EL (cell line): Measurements from ENCODE around the gene ZSCAN4.

ENCODE experiments used
- DNase-seq: peaks from one replicate; pipeline ENCODE4 v3.0.0-alpha.2; 2016

Gene ZSCAN4, protein sequence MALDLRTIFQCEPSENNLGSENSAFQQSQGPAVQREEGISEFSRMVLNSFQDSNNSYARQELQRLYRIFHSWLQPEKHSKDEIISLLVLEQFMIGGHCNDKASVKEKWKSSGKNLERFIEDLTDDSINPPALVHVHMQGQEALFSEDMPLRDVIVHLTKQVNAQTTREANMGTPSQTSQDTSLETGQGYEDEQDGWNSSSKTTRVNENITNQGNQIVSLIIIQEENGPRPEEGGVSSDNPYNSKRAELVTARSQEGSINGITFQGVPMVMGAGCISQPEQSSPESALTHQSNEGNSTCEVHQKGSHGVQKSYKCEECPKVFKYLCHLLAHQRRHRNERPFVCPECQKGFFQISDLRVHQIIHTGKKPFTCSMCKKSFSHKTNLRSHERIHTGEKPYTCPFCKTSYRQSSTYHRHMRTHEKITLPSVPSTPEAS

DNA sequence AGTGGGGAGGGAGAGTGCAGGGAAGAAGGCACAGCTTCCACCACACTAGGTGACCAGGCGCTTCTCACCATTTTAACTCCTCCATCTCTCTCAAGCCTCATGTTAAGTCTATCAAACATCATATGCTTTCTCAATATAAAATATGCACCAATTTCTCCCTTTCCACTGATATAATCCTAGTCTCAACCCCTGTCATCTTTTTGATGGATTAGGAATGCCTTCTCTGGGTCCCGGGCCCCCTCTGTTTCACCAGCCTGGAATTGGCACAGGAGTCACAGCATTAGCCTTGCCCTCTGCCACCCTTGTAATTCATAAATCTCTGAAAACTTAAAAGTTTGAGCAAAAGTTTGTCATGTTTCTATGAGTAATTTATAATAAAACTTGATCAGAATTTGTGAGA lies at the start of gene ZSCAN4:
TSS of gene ZSCAN4 (plus strand) at position 301 of the 400 bp plus-strand sequence. CDS start 7,211 bp downstream, outside the sequence.
- no peak for DNase-seq

DNA sequence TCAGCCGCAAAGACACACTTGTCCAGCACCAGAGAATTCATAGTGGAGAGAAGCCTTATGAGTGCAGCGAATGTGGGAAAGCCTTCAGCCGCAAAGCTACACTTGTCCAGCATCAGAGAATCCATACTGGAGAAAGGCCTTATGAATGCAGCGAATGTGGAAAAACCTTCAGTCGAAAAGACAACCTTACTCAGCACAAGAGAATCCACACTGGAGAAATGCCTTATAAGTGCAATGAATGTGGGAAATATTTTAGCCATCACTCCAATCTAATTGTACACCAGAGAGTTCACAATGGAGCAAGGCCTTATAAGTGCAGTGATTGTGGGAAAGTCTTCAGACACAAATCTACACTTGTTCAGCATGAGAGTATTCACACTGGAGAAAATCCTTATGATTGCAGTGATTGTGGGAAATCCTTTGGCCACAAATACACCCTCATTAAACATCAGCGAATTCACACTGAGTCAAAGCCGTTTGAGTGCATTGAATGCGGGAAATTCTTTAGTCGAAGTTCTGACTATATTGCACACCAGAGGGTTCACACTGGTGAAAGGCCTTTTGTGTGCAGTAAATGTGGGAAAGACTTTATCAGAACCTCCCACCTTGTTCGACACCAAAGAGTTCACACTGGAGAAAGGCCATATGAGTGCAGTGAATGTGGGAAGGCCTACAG lies 47.9 kb upstream of the ZSCAN4 start:
- DNase-seq, result no peak

DNA sequence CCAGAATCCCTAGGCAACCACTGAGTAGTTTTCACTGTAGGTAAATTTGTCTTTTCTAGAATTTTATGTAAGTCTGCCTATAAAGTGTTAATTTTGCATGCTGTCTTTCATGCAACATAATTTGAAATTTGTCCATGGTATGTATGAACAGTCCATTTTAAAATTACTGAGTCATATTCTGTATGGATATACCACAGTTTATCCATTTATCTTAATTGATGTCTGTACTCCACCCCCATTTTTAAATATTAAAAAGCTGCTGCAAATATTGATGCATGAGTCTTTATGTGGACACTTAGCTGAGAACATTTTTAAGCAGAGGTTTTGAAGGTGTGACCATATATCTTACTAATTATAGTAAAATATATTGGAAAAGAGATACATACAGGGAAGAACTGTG lies 45.6 kb upstream of the ZSCAN4 start:
- DNase-seq, result no peak

DNA sequence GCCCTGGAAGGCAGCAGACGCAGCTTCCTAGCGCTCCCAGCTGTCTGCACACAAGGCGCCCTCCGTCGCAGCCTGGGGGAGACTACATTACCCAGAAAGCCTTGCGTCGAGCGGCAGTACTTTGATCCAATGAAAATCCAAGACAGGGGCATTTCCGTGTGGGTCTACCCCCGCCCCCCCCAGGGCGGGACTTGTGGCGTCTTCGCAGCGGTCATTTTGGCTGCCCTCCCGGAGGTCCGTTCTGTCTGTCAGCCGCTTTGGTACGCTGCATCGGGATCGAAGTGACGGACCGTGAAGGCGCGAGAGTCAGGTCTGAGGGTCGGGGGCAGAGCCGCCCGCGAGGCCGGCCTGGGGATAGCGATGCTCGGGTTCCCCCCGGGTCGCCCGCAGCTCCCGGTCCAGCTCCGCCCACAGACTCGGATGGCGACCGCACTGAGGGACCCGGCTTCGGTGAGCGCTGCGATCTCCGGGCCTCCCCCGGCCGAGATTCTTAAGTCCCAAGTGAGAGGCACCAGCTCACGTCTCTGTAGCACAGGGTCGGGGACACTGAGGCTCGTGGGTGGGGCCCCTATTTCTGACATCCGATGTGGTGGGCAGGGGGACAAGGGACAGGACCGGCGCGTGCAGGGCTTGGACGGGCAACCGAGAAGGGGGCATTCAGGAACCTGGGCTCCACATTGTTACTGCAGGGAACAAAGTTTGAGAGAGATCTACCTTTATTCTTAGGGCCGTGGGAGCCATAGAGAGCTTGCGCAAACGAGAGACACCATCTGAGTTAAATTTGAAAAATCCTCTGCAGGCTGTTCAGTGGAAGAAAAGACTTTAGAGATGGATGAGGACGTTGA lies 35.5 kb upstream of the ZSCAN4 start, which contains the start of gene ZNF211:
TSS of gene ZNF211 (plus strand) at position 182 of the 845 bp plus-strand sequence. CDS start at position 361, 179 bp downstream.
- peak; percentile 95 for DNase-seq

DNA sequence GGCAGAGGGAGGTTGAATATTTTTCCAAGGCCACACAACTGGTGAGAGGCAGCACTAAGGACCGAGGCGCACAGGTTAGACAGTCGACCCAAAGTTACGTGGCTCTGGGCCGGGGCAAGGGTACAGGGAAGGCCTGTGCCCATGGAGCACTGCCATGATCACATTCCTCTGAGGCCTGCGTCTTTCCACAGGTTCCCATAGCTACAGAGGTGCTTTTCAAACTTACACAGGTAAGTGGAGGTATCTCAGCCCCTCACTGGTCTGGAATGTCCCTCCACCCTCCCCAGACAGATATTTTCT lies 35.0 kb upstream of the ZSCAN4 start:
- DNase-seq, result no peak

DNA sequence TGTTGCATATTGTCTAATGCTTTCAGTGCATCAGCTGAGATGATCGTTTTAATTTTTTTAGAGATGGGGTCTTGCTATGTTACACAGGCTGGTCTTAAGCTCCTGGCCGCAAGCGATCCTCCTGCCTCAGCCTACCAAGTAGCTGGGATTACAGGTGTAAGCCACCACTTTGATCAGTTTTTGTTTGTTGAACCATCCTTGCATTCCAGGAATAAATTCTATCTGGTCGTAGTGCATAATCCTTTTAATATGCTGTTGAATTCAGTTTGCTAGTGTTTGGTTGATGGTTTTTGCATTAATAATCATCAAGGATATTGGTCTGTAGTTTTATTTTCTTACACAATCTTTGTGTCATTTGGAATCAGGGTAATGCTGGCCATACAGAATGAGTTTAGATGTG lies 31.4 kb upstream of the ZSCAN4 start:
- no peak for DNase-seq

DNA sequence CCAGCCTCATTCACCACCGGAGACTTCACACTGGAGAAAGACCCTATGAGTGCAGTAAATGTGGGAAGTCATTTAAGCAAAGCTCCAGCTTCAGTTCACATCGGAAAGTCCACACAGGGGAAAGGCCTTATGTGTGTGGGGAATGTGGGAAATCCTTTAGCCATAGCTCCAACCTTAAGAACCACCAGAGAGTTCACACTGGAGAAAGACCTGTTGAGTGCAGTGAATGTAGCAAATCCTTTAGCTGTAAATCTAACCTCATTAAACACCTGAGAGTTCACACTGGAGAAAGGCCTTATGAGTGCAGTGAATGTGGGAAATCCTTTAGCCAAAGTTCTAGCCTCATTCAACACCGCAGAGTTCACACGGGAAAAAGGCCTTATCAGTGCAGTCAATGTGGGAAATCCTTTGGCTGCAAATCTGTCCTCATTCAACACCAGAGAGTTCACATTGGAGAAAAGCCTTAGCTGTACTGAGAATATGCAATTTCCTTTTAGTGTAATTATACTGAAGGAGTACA lies 27.0 kb upstream of the ZSCAN4 start:
- DNase-seq, result no peak

DNA sequence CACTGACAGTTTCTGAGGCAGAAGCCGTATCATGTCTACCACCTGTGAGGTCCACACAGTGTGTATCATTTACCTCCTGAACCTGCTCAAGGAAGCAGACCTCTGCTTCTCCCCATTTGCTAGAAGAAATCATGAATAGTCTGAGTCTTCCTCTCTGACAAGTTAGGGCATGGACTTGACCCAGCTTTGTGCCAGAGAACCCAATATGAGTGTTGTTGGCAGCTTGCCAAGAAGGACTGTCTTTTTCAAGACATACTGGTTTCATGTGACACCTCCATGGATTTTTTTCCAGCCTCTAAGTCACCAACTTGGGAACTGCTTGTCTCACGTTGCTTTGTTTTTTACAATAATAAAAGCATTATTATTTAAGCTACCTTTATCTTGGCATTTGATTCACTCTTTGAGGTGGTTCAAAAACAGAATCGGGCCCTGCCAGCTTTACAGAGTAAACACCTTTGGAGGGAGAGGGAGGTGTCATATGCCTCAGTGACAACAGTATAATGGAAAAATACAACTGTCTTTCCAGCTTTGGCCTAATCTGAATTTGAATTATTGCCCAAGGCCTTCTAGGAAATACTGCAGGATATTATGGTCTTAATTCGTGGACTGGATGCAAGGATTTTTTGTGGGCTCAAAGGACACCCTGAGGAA lies 26.2 kb upstream of the ZSCAN4 start:
- DNase-seq, result no peak

DNA sequence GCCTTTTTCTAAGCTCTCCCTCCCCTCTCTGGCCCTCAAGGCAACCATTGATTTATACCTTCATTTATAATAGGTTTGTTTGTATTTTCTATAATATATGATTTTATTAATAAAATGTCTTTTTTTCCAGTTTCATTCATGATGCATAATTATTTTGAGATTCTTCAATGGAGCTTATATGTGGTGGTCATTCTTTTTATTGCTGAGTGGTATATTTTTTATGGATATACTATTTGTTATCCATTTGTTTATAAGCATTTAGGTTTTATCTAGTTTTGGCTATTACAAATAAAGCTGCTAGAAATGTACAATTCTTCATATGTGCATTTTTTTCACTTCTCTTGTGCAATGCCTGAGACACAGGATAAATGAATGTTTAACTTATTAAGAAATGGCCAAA lies 25.0 kb upstream of the ZSCAN4 start:
- DNase-seq, result no peak

DNA sequence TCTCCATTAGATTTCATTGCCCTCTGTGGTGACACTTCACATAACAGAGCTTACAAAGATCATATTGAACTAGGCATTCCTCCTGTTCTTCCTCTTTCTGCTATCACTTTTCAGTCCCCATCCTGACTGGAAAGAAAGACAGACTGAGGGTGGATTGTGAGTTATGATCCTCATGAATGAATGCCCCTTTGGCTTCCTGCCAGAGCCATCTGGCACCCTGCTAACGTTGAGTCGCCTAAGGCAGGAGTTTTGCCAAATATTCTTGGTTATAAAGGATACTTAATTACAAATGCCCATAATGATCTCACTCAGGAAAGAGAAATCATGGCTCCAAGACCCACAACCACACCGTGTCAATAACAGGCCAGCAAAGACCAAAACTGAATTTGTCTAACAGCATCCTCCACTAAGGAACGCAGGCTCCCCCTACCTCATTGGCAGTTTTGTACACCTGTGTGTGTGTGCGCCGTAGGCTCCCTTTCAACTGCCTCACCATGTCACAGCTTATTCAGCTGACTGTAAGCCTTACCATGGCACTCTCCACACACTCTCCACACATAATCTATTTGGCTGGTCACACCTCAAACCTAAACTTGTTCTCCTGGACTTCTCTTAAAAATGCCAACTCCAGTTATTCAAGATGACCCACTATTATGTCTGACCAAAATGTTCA lies 20.3 kb upstream of the ZSCAN4 start:
- DNase-seq, result no peak

DNA sequence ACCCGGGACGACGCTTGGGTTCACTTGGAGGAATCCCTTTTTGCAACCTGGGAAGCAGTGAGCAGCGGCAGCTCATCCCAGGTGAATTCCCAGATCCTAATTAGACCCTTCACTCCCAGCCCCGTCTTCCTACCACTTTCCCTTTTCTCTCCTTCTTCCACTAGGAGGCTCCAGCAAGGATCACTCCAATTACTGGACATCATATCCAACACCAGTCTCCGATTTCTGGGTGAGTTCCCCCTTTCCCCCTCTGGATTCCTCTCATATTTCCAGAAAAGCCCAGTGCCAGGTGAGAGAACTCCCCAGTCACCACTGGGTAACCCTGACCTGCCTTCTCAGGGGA lies 17.1 kb upstream of the ZSCAN4 start:
- no peak for DNase-seq

DNA sequence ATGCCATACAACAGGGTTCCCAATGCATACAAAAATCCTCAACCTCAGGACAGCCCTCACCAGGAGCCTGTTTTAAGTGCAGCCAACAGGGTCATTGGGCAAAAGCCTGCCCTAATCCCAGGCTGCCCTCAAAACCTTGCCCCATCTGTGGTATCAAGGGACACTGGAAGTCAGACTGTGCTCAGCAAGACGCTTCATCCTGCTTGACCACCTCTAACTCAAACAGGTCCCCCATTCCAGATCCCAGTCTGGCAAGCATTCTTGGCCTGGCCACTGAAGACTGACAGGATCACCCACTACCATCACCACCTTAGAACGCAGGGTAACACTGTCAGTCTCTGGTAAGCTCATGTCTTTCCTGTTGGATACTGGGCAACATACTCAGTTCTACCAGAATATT lies 15.0 kb upstream of the ZSCAN4 start:
- no peak for DNase-seq

DNA sequence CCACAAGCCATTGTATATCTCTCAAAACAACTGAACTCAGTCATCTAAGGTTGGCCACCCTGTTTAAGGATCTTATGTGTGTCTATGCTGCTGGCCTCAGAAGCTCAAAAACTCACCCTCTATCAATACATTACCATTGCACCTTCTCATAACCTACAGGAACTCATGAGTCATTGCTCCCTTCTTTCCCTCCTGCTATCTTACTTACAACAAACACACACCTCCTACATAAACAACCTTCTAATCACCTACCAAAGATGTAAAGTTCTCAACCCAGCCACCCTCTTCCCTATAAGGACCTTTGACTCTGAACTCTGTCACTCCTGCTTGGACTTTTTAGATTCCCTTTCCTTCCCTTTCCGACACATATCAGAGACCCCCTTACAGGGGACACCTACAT lies 13.3 kb upstream of the ZSCAN4 start:
- no peak for DNase-seq

DNA sequence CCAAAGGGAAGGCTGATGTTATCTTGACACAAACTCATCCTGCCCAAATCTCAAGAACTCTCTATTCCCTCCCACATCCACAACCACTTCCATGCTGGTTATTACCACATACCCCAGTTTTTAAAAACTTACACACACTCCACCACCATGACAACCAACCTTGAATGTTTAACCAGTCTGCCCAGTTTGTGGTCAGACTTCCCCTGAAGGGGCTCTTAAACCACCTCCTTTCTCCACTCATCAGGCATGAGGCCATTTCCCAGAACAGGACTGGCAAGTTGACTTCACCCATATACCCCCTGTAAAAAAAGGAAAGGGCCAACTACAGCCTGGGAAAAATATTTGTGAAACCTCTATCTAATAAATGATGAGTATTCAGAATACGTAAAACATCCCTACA lies 12.4 kb upstream of the ZSCAN4 start:
- DNase-seq, result no peak

DNA sequence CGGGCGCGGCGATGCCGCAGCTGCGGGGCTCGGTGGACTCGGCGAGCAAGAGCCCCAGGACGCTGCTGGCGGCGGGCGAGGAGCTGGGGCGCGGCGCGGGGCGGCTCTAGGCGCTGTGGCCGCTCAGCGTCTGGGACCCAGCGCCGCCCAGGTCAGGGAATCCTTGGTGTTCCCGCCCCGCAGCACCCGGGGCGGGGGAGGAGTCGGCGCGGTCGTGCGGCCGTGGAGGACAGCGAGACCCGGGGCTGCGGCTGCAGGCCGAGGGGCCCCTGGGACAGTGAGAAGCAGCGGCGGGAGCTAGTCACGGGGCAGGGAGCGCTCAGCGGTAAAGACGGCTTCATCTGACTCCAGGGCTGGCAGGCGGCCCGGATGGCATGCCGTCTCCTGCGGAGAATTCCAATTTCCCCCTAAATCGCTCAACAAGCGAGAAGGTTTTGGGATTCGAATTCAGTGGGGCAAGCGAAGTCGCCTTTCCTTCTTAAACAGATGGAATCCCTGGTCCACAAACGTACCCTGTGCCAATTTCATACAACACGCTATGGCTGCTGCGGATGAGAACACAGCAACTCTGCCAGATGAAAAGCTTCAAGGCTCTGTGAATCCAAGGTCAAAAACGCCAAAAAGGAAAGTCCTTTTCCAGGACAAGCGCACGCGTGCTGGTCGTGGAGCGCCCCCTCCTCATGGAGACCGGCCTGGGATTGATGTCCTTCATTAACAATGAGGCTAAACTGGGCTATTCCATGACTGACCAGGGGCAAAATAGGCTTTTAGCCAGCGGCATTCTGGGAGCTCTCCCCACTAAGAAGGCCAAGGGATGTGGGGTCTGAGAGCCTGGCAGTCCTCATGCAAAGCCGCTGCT lies 4.2 kb upstream of the ZSCAN4 start:
- DNase-seq, result peak; percentile 61

DNA sequence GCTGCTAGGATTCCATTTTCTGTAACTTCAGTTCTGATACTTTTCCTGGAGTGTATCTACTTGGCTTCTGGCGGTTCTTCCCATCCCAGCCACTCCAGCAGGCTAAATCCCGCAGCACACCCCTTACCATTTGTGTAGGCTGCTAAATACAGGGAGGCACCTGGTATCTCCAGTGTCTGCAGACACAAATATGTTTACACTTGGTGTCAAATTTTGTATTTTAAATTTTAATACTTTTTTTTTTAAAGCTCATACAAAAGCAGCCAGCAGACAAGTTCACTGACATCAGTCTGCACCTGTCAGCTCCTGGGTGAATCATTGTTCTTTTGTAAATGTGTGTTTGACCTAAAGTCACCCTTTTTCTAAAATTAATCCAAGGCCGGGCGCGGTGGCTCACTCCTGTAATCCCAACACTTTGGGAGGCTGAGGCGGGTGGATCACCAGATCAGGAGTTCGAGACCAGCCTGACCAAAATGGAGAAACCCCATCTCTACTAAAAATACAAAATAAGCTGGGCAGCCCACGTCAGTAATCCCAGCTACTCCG lies 3.4 kb upstream of the ZSCAN4 start:
- DNase-seq, result no peak

DNA sequence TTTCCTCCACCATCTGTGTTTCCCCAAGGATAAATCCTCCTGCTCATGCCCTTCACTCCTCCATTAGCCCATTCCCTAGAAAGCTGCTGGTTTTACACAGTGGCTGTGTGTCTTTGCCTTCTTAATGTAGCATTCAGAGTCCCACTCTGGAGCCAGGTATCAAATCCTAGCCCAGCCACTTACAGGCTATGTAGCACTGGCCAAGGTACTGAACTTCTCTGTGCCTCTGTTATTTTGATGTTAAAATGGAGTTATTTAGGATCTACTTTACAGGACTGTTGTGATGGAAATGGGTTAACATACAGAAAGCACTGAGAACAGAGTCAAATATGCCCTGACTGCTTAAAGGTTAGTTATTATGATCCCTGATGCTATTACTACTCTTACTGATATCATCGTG lies 1.5 kb upstream of the ZSCAN4 start:
- no peak for DNase-seq

DNA sequence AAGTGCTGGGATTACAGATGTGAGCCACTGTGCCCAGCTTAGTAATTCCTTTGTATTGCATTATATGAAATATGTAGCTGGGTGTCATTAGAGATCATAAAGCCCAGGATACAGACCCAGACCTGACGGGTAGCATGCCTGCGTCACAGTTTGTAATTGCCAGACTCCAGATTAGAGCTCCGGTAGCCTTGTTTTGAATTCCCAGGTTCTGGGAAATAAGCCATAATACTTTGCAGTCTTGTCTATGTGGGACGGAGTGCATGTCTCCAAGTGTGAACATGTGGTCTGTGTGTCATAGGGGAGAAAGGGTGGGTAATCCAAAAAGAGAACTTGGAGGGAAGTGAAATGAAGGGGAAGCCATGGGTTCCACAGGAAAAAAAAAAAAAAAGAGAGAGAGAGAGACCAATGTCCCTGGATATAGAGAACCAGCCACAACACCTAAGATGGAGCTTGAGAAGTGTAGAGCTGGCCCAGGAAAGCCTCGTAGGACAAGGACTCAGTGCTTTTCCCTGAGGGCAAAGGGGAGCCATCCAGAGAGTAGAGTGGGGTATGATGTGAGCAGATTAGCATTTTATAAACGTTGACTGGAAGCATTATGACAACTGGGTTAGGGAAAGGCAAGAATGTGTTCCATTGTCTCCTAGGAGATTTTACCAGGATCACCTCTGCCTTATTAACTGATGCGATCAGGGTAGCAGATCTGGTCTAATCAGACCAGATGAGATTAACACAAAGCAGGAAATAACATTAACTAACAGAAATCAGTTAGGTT lies 2.6 kb downstream of the ZSCAN4 start:
- no peak for DNase-seq

DNA sequence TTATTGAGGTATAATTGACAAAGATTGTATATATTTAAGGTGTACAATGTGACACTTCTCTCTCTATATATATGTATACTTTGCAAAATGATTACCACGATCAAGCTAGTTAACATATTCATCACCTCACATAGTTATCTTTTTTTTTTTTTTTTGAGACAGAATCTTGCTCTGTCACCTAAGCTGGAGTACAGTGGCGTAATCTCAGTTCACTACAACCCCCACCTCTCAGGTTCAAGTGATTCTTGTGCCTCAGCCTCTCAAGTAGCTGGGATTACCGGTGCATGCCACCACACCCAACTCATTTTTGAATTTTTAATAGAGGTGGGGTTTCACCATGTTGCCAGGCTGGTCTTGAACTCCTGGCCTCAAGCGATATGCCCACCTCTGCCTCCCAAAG lies 3.7 kb downstream of the ZSCAN4 start:
- DNase-seq, result no peak

DNA sequence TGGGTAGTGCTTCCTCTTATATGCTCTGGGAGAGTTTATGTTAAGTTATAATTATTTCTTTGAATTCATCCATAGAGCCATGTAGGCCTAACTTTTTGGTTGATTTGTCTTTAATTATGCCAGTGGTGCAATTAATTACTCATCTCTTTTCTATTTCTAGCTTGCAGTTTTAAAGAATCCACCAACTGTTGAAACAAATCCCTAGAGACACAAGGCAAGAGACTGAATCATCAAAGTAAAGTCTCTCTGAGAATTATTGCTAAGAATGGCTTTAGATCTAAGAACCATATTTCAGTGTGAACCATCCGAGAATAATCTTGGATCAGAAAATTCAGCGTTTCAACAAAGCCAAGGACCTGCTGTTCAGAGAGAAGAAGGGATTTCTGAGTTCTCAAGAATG lies 7.1 kb downstream of the ZSCAN4 start:
- DNase-seq, result no peak
